Kidney (tissue), 14 donors: ENCODE data around the gene IDUA. TPM values are rescaled to one million over a fixed set of nuclear protein-coding genes. Genes with fewer than 3 reads are reported as not detected.
A peak's percentile ranks its signal among the peaks of the same experiment; 100 is the strongest.
"Not testable (repeated sequence)": the region's sequence is repeated elsewhere in the genome, so short reads cannot be mapped to it uniquely, and the experiment has no call there.

Experiments
- DNase-seq, 5 donors: peaks; one replicate each; pipeline ENCODE4 v3.0.0-alpha.2; 2013 to 2020
- FAIRE-seq: peaks from 2 replicates; lab custom pipeline; 2012; peaks lifted over from hg19 to GRCh38; lab: Jason Lieb, UNC
- H3K27ac ChIP-seq, 2 donors: one replicate each; pipeline ENCODE4 v1.7.0; 2013; ENCODE audit warnings: low read depth in 2 of 2, low read length in 2 of 2, inconsistent platforms in 1 of 2
- H3K27me3 ChIP-seq: one replicate; pipeline ENCODE4 v1.7.1; 2013; ENCODE audit warnings: low read length, inconsistent platforms; ENCODE audit not compliant: control insufficient read depth, insufficient read depth
- H3K36me3 ChIP-seq, 3 donors: one replicate each; pipeline versions ENCODE4 v1.7.0 to v1.7.1; 2013; ENCODE audit warnings: low read length in 3 of 3, control low read depth in 1 of 3, inconsistent platforms in 1 of 3; ENCODE audit not compliant: insufficient read depth in 3 of 3, control insufficient read depth in 2 of 3
- H3K4me1 ChIP-seq, 3 donors: one replicate each; pipeline versions ENCODE4 v1.7.0 to v1.7.1; 2013; ENCODE audit warnings: low read length in 3 of 3, inconsistent platforms in 1 of 3, low read depth in 1 of 3; ENCODE audit not compliant: control insufficient read depth in 2 of 3, insufficient read depth in 2 of 3
- H3K4me3 ChIP-seq, 3 donors: one replicate each; pipeline versions ENCODE4 v1.7.0 to v1.8.1; 2013; ENCODE audit warnings: low read length in 3 of 3, control low read depth in 1 of 3, inconsistent platforms in 1 of 3
- H3K9ac ChIP-seq, 3 donors: one replicate each; pipeline versions ENCODE4 v1.7.0 to v1.7.1; 2013; ENCODE audit warnings: low read length in 3 of 3, control low read depth in 1 of 3, inconsistent platforms in 1 of 3
- H3K9me3 ChIP-seq, 3 donors: one replicate each; pipeline versions ENCODE4 v1.7.0 to v1.7.1; 2013; ENCODE audit warnings: low read length in 3 of 3, control low read depth in 1 of 3, inconsistent platforms in 1 of 3; ENCODE audit not compliant: control insufficient read depth in 2 of 3, insufficient read depth in 1 of 3
- CTCF ChIP-seq: IDR thresholded peaks from 3 replicates; pipeline ENCODE4 v1.5.1; 2012; ENCODE audit warnings: mild to moderate bottlenecking, moderate library complexity, borderline replicate concordance; ENCODE audit not compliant: insufficient read depth; ENCODE audit errors: extremely low read depth
- intact Hi-C: fragments of 100-400 bp; cut with DNase I; formaldehyde crosslinking; loops from one replicate; pipeline ENCODE4 v1.11.1; 2022
- polyA plus RNA-seq: library from polyadenylated mRNA; stranded (reverse); fragments of 350-450 nt; fragmentation: Illumina TruSeq; extraction: RNeasy Lipid Tissue Mini Kit (QIAGEN cat#74804); gene quantifications from one replicate; pipeline ENCODE4 v1.2.3, GENCODE V29; 2014; ENCODE audit warnings: low read depth, low replicate concordance; ENCODE audit not compliant: insufficient read depth
- total RNA-seq: library from RNA; stranded (reverse); fragmentation: NEBNext Ultra II Directional; extraction: Animal tissue kit (Norgen Biotek cat#: 25700); gene quantifications from one replicate; pipeline ENCODE4 v1.2.1, GENCODE V29; 2021
- donor health status: control.
- donor health status: control.
- donor health status: control.
- donor health status: control.
- donor health status: control.
- donor health status: DM: yes; HTN: yes; CAD: no.
- donor health status: Normal renal cell carcinoma (clear cell type).

The IDUA gene
- total and polyA plus RNA-seq, 2 donors from 2014 or later: 11.9 to 58.5 TPM

DNA sequence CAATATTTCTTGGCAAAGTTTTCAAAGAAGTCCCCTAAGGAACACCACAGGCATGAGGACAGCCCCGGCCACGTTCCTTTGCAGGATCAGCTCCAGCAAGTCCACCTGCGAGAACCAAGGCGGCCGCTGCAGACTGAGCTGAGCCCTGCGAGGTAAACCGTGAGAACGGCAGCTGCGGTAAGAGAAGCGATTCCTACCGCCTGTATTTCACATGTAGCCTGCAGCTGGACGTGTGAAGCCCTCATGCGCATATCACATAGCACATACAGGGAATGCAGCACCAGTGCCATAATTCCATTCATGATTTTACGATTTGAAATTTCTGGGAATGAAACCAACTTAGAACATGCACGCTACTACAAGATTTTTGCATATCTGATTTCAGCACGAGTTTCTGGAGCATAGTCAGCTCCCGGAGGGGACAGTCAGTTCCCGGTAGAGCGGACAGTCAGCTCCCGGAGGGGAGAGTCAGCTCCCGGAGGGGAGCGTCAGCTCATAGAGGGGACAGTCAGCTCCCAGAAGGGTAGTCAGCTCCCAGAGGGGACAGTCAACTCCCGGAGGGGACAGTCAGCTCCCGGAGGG, 66.3 kb downstream of the IDUA start:
- no peak for TF ChIP-seq CTCF
- H3K36me3 ChIP-seq: no peaks in the 10 kb centered on the region
- intact Hi-C loops: no loop called here
- H3K9me3 ChIP-seq: no peaks in the 10 kb centered on the region
- peaks cover 12% of the 10 kb centered on the region for H3K27me3 ChIP-seq
- no peak overlapping the region for H3K27ac ChIP-seq
- H3K9ac ChIP-seq: no peak overlapping the region
- peak overlapping the region in 1 of 3 donors; percentile 37 for H3K4me3 ChIP-seq
- FAIRE-seq (no peak), DNase-seq (peak in 2 of 5 donors; percentile 50 to 81)
- H3K4me1 ChIP-seq: peaks cover 0 to 2% (median 0%) of the 10 kb centered on the region in 3 donors

DNA sequence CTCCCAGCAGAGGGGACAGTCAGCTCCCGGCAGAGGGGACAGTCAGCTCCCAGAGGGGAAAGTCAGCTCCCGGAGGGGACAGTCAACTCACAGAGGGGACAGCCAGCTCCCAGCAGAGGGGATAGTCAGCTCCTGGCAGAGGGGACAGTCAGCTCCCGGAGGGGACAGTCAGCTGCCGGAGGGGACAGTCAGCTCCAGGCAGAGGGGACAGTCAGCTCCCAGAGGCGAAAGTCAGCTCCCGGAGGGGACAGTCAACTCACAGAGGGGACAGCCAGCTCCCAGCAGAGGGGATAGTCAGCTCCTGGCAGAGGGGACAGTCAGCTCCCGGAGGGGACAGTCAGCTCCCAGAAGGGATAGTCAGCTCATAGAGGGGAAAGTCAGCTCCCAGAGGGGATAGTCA, 67.0 kb downstream of the IDUA start:
- DNase-seq: peak in 1 of 5 donors; percentile 13
- H3K27ac ChIP-seq, FAIRE-seq, H3K4me1 ChIP-seq, H3K9me3 ChIP-seq, H3K4me3 ChIP-seq, H3K9ac ChIP-seq, H3K36me3 ChIP-seq, intact Hi-C loops: not testable (repeated sequence)
- H3K27me3 ChIP-seq: peaks cover 12% of the 10 kb centered on the region

Other genes starting within 250 kb of the IDUA start
- gene CPLX1, start 160.9 kb upstream of the IDUA start, total RNA-seq: 10.2 TPM
- 3.9 TPM for gene CPLX1, start 160.9 kb upstream of the IDUA start, polyA plus RNA-seq
- gene GAK, start 54.7 kb upstream of the IDUA start, total RNA-seq: 124 TPM
- gene GAK, start 54.7 kb upstream of the IDUA start, polyA plus RNA-seq: 92.0 TPM
- gene TMEM175, start 54.6 kb upstream of the IDUA start, total RNA-seq: 31.1 TPM
- 26.0 TPM for gene TMEM175, start 54.6 kb upstream of the IDUA start, polyA plus RNA-seq
- 13.7 TPM for gene DGKQ, start 13.5 kb upstream of the IDUA start, total RNA-seq
- gene DGKQ, start 13.5 kb upstream of the IDUA start, polyA plus RNA-seq: 3.5 TPM
- gene SLC26A1, start 6.4 kb downstream of the IDUA start, total RNA-seq: 2.9 TPM
- gene SLC26A1, start 6.4 kb downstream of the IDUA start, polyA plus RNA-seq: 10.2 TPM
- gene FGFRL1, start 24.6 kb downstream of the IDUA start, total RNA-seq: 25.5 TPM
- gene FGFRL1, start 24.6 kb downstream of the IDUA start, polyA plus RNA-seq: 22.0 TPM
- gene RNF212, start 126.5 kb downstream of the IDUA start, total RNA-seq: 5.3 TPM
- 20.8 TPM for gene RNF212, start 126.5 kb downstream of the IDUA start, polyA plus RNA-seq
- gene SPON2, start 185.5 kb downstream of the IDUA start, total RNA-seq: 116 TPM
- gene SPON2, start 185.5 kb downstream of the IDUA start, polyA plus RNA-seq: 16.7 TPM